Stimulated activated CD4-positive, alpha-beta T cell treated with anti-CD3 and anti-CD28 coated beads, Interleukin-1b, Interleukin-23, amount 100 ng/mL, for 24 hours (primary cell): Measurements from ENCODE around the gene INPP5A.
"Not testable (repeated sequence)": the region's sequence is repeated elsewhere in the genome, so short reads cannot be mapped to it uniquely, and the experiment has no call there.

ENCODE experiments used
- DNase-seq, 4 experiments: peaks; one replicate each; pipeline ENCODE4 v3.0.0-alpha.2; 2020; ENCODE audit warnings: low read depth in 4 of 4, low spot score in 1 of 4

Gene INPP5A

DNA sequence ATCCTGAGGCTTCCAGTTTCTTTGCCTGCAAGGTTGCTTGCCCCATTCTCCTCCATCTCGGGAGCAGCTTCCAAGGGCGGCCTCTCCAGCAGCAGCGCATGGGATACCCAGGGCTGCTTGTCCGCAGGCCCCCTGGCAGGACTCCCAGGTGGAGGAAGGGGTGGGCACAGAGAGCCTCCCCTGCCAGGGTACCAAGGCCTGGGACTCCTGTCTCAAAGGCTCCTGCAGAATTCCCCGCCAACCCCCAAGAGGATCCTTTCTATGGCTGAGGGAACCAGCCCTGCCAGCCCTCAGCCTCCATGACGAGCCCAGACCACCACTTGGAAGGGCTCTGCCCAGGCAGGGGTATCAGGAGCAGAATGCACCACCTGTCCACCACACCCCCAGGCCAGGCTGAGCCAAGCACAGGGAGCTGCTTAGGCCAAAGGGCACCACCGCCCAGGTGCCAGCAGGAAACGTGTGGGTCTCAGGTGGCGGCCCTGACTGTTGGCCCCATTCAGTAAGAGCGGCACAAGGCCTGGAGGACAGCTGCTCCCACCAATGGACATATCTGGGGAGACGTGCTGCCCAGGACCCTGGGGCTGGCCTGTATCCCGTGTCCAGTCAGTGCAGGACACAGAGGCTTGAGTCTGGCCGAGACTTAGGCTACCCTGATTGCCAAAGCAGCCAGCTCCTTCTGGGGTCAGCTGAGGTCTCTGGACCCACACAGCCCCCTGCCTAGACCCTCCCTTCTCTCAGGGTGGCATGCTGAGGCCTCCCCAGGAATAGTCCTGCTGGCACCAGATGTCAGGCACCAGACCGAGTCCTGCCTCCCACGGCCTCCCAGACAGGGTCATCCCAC lies 33.8 kb upstream of the INPP5A start:
- no peak for DNase-seq

- DNase-seq = no peak
These were observed 32.9 kb upstream of the INPP5A start for GRCh38 chr10:132504501-132505272.

GRCh38 chr10:132505546-132505945 lies 32.0 kb upstream of the INPP5A start:
- not testable (repeated sequence) for DNase-seq

DNA sequence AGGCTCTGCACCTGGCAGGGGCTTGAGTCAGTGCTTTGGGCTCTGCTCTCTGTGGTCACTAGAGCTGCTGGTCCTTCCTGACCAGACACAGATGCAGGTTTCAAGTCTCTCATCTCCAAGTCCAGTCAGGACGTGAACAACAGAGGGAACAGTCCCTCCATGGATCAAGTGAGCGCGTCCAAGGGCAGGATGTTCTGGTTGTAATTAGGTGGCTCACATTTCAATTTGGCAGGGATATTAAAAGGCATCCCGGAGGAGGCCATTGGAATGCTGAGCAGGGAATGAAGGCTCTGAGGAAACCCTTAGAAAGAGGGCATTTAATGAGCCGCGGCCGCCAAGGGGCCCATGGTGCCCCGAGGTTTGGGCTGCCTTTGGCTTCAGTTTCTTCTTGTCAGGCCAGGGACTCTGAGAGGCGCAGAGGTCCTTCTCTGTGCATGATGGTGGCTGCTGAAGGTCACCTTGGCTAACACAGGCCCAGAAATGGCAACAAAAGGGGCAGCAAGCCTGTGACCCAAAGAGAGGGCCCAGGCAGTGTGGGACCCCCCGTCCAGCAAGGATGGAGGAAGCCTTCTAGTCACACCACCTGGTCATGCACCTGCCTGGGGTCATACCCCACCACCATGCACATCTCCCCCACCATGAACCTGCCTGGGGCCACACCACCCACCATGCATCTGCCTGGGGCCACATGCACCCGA lies 30.7 kb upstream of the INPP5A start:
- DNase-seq = no peak

GRCh38 chr10:132507409-132507955 lies 30.1 kb upstream of the INPP5A start:
- DNase-seq = no peak

DNA sequence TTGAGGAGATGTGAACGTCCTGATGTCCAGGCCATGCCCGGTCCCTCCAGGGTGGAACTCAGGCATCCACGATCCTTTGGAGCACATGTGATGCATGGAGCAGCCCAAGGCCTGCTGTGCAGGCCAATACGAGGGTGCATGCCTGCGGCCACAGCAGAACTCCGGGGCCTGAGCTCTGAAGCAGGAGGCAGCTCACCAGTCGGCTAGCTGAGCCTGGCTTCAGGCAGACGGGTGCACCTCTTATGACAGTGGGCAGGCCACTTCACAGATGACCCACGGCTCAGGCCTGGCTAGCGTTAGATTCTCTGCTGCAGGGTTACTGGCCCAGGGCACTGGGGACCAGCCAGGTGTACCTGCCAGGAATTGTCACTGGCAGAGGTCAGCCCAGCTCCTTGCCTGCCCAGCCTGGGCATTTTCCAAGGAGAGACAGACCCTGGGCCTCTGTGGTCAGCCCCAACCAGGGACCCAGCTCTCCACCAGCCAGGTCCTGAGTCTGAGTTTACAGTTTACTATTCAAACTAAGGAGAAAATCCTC lies 29.6 kb upstream of the INPP5A start:
- DNase-seq = no peak

DNA sequence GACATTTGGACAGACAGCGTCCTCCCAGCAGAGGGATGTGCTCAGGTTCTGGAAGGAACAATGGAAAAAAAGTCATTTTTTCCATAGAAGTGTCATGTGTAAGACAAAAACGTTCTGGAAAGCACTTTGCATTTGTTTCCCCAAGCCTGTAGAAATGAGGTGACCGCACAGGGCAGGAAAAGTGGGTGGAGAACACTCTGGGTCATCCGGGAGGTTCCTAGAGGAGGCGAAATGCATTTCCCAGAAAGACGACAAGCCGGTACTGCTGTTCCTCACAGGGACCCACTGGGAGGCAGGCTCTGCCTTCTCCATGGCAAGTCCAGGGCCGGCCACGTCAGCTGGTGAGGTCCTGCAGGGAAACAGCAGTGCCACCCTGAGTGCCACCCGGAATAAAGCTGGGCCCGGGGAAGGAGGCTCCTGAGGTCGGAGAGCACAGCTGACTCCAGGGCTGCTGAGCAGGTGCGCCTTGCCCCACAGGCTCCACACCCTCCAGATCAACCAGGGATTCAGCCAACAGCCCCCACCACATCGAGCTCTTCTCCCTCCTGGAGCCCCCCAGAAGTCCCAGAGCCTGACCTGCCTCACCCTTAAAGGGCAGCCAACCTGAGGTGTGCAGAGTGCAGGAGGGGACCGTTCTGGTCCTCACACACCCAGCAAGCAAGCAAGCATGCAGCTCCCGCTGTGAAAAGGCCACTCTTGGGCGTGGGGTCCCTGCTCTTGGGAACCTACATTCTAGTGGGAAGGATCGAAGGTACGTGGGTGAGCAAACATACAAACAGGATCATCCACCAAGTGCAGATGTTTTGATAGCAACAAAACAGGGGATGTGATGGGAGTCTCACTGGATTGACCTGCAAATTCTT lies 28.8 kb upstream of the INPP5A start:
- no peak for DNase-seq

GRCh38 chr10:132509506-132510173 lies 27.9 kb upstream of the INPP5A start:
- no peak for DNase-seq

DNA sequence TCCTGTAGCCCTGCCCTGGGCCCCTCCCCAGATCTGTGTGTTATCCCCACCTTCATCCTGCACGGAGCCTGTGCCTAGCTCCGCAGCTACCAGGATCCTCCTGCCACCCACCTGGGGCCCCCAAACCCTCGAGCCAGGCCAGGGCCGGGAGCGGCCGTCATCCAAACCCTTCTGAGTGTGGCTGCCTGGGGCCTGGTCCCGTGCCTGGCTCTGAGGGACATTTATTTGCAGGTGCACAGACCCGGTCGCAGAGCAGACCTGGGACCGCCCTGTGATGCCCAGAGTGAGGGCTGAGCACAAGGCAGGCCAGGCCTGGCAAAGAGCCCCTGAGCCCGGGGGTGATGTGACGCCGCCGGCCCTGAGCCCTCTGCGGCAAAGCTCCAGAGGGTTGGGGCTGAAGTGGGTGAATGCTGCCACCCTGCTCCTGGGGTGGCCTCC lies 27.4 kb upstream of the INPP5A start:
- no peak for DNase-seq

DNA sequence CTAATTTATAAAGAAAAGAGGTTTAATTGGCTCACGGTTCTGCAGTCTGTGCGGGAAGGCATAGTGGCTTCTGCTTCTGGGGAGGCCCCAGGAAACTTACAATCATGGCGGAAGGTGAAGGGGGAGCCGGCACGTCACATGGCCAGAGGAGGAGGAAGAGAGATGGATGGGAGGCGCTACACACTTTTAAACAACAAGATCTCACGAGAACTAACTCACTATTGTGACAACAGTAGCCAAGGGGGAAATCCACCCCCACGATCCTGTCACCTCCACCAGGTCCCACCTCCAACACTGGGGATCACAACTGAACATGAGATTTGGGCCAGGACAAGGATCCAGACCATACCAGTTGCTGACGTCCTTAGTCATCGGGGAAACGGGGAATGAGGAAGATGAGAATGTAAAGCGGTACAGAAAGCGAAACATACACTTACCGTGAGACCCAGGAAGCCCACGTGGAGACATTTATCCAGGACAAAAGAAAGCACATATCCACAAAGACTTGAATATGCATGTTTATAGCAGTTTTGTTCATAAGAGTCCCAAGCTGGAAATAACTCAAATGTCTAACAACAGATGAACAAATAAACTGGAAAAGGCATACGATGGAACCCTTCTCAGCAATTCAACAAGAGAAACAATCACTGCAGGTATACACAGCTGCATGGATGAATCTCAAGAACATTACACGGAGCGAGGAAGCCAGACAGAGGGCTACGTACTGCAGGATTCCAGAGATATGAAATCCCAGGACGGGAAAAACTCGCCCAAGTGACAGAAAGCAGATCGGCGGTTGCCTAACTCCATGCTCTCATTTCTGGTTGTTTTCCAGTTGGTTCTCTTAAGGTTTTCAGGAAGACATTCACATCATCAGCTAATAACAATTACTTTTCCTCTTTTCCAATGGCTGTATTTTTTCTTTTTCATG lies 26.2 kb upstream of the INPP5A start:
- no peak for DNase-seq

DNA sequence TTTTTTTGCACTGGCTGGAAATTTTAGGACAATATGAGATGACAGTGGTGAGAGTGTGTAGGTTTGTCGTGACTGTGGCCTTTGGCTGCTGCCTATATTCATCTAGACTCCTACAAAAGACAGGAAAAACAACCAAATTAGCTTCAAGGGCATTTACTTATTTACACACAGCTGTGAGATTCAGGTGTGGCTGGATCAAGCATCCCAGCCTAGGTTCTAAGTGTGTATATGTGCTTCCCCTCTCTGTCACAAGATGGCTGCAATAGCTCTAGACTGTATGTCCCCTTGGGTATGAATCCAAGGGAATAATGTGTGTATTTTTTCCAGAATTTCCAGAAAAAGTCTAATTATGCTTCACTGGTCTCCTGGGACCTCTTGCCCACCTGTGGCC lies 25.5 kb upstream of the INPP5A start:
- DNase-seq = no peak

GRCh38 chr10:132512693-132513345 lies 24.8 kb upstream of the INPP5A start:
- DNase-seq = no peak

GRCh38 chr10:132514821-132515520 lies 22.6 kb upstream of the INPP5A start:
- DNase-seq = no peak

- no peak for DNase-seq
These were observed 21.5 kb upstream of the INPP5A start for GRCh38 chr10:132515811-132516726.

DNA sequence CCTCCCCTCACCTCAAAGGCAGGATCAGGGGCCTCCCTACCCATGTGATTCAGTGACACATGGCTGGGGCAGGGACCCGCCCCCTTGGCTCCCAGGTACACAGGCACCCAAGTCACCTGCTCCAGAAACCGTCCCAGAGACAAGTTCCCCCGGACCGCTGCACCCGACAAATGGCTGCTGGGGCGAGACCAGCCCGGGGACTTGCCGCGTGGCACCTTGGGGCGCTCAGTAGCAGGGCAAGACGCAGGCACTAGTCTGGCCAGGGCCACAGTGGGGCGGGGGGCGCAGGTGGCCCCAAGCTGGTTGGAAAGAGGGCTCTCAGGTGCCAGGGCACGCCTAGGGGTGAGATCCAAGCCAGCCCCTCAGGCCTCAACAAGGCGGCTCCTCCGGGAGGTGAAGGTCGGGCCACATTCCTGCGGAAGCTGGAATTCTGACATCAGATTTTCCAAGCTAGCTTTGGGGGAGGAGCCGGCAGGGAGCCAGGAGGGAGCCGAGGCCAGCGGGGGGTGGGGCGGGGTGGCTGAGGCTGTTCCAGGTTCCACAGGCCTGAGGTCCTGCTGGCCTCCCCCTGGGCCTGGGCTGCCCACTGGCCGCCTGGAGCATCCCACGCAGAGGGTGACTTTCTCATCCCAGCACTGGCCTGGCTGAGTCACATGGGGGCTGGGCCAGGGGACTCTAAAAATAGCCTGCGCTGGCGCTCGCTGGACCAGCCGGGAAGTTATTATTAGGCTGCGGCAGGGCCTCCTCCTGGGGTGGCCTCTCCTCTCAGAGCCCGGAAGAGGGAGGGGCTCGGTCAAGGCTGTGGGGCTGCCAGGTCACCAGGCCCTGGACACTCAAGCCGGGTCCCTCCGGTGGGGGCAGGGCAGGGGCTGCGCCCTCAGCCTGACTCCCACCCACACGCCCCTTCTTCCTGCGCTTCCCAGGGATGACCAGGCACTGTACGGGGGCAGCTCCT lies 20.5 kb upstream of the INPP5A start:
- no peak for DNase-seq
